Bronchial epithelial cell (primary cell): ENCODE measurements around the gene RUNX2. TPM values are rescaled to one million over a fixed set of nuclear protein-coding genes. Genes with fewer than 3 reads are reported as not detected.

Source experiments
- DNase-seq: peaks from one replicate; pipeline ENCODE4 v3.0.0-alpha.2; 2010; ENCODE audit warnings: low read depth
- FAIRE-seq: peaks from 2 replicates; lab custom pipeline; 2011; peaks lifted over from hg19 to GRCh38; lab: Jason Lieb, UNC
- H3K27me3 ChIP-seq: 2 replicates; pipeline ENCODE4 v1.5.1; 2011; ENCODE audit warnings: low read length; ENCODE audit not compliant: control insufficient read depth, insufficient read depth
- H3K36me3 ChIP-seq: 2 replicates; pipeline ENCODE4 v1.5.1; 2011; ENCODE audit warnings: low read length; ENCODE audit not compliant: control insufficient read depth, insufficient read depth
- H3K4me3 ChIP-seq: 2 replicates; pipeline ENCODE4 v1.5.1; 2011; ENCODE audit warnings: mild to moderate bottlenecking, low read depth, low read length, control low read depth
- total RNA-seq: library from RNA; depleted of rRNA; stranded (reverse); fragments of >200 nt; gene quantifications from 2 replicates; pipeline ENCODE4 v1.2.1, GENCODE V29; 2014
- TF ChIP-seq, protein P1 (sequence below): IDR thresholded peaks from 2 replicates; pipeline ENCODE4 v1.5.1; 2011; ENCODE audit warnings: mild to moderate bottlenecking, moderate library complexity, low read length, control low read depth, inconsistent platforms; ENCODE audit not compliant: insufficient read depth, severe bottlenecking

Gene RUNX2
- total RNA-seq, 1 donor from 2014 or later = 0.79 TPM

DNA sequence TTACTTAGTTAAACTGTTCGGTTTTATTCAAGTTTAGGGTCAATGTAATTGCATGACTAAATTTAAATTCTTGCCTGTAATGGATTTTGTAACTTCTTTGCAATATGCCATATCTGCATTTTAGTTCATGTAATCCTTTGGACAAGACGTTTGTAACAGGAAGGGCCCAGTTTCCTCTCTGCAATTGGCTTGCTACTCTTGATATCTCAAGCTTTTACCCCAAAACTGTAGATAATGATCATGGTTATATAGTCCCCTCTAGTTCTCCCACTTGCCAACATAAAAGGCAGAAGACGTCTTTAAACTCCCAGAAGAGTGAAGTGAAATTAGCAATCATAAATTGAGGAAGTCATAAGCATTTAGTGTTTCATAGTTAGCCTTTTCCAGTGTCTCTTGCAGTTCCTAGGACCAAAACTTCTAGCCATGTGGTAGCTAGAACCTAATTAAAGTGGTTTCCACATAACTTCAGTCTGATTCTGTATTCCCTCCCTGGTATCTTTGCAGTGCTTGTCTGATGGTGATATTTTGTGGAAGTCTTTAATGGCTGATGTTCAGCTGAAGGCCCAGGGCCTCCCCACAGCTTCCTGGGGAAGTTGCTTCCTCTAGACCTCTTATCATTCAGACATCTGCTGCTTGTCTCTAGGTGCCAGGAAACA lies 167.4 kb downstream of the RUNX2 start:
- H3K4me3 ChIP-seq = no peak overlapping the region
- DNase-seq = no peak
- H3K27me3 ChIP-seq = no peaks in the 10 kb centered on the region
- FAIRE-seq = no peak
- H3K36me3 ChIP-seq = no peaks in the 10 kb centered on the region
- TF ChIP-seq, protein P1, sequence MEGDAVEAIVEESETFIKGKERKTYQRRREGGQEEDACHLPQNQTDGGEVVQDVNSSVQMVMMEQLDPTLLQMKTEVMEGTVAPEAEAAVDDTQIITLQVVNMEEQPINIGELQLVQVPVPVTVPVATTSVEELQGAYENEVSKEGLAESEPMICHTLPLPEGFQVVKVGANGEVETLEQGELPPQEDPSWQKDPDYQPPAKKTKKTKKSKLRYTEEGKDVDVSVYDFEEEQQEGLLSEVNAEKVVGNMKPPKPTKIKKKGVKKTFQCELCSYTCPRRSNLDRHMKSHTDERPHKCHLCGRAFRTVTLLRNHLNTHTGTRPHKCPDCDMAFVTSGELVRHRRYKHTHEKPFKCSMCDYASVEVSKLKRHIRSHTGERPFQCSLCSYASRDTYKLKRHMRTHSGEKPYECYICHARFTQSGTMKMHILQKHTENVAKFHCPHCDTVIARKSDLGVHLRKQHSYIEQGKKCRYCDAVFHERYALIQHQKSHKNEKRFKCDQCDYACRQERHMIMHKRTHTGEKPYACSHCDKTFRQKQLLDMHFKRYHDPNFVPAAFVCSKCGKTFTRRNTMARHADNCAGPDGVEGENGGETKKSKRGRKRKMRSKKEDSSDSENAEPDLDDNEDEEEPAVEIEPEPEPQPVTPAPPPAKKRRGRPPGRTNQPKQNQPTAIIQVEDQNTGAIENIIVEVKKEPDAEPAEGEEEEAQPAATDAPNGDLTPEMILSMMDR = no peak

DNA sequence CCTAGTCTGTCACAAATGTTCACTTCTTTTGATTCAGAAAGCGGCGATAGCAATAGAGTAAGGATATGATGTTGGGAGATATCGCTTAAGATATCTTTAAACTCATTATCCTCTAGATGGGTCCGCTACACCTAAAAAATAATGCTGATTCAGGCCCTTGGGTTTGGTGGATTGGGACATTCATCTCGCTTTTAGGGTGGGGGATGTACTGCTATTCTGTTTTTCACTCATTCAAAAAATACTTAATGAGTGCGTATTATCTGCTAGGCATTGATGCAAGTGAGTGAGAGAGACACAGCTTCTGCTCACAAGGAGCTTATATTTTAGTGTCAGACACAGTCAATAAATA lies 167.9 kb downstream of the RUNX2 start:
- FAIRE-seq = no peak
- H3K4me3 ChIP-seq = no peak overlapping the region
- no peaks in the 10 kb centered on the region for H3K36me3 ChIP-seq
- no peak for DNase-seq
- H3K27me3 ChIP-seq = no peaks in the 10 kb centered on the region
- TF ChIP-seq, protein P1 = no peak

DNA sequence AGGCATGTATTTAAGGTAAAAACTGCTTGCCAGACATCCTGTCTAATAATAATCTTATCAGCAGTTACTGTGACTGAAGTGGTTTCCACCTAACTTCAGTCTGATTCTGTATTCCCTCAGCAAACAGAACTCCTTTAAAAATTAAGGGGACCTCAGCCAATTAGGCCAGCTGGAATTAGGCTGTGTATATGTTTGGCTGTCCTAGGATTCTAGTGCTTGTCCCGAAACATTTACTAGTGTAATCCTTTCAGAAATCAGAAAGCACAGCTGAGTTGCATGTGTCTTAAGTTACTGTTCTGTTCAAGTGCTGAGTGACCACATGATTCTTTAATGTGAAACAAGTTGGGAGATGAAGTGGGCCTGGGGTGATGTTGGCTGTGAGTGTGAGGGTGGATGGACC lies 170.5 kb downstream of the RUNX2 start:
- Histone ChIP-seq H3K36me3 (no peaks in the 10 kb centered on the region), H3K27me3 (no peaks in the 10 kb centered on the region), H3K4me3 (no peak overlapping the region)
- TF ChIP-seq, protein P1 = no peak
- FAIRE-seq (no peak), DNase-seq (no peak)

DNA sequence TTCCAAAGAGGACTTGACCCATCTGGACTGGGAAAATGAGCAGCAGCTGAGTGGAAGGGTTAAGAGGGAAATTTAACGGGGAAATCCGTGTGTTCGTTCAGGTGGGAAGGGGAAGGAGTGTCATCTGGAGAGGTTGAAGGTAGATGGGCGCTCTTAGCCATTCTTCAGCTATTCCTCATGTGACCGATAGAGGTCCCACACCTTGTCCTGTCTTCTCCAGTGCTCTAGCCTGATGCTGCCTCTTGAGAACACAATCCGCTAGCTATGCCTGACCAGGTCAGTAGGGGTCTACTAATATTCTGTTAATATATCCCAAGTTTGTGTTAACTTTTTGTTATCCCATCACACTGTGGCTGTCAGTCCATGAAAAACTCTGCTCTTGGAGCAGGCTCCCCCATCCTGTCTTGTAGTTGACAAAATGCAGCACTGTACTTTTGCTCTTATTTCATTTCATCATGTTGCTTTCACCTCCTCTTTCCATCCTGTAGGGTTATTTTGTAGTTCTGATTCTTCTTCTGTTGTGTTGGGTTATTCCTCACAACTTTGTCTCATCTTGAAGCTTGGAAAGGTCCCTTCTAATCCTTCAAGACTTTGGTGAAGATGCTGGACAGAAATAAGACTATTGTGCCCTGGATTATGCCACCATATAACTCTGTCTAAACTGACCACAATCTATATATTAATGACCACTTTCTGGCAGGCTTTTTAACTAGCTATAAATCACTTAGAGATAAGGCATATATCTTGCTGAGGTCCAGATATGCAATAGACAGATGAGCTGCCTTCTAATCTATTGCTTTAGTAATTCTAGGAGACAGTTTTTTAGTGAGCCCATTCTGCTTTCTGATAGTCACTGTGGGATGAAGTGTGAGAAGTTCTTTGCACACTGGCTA lies 173.0 kb downstream of the RUNX2 start:
- TF ChIP-seq, protein P1 = no peak
- H3K4me3 ChIP-seq = no peak overlapping the region
- H3K27me3 ChIP-seq = no peaks in the 10 kb centered on the region
- no peak for DNase-seq
- FAIRE-seq = no peak
- H3K36me3 ChIP-seq = no peaks in the 10 kb centered on the region

DNA sequence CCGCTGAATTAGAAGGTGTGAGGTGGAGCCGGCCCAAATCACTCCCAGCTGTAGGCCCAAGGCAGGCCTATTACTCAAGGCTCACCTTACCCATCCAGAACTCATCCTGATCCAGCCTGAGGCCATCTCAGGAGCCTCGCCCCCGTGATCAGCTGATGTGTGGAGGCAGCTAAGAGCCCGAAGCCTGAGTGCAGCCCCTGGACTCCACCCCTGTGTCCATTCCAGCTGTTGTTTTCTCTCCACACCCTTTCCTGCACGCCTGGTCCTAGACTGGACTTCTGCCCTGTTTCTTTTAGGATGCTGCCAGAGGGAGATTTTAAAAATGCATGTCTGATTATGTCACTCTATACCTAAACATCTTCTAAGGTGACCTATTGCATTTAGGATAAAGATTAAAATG lies 174.3 kb downstream of the RUNX2 start:
- H3K4me3 ChIP-seq = no peak overlapping the region
- no peak for FAIRE-seq
- TF ChIP-seq, protein P1 = no peak
- H3K27me3 ChIP-seq = no peaks in the 10 kb centered on the region
- no peak for DNase-seq
- no peaks in the 10 kb centered on the region for H3K36me3 ChIP-seq
